IPS-11a (cell line): ENCODE results near the gene FAM174C.
"Not testable (repeated sequence)": the region's sequence is repeated elsewhere in the genome, so short reads cannot be mapped to it uniquely, and the experiment has no call there.

ENCODE experiments used
- H3K4me3 ChIP-seq: one replicate; pipeline ENCODE4 v1.5.1; 2013; ENCODE audit warnings: low read depth, low read length, control low read depth

The FAM174C gene

GRCh38 chr19:1316466-1316865, 41.1 kb downstream of the FAM174C start:
- H3K4me3 ChIP-seq, result no peak overlapping the region

- no peak overlapping the region for H3K4me3 ChIP-seq
These were observed 42.1 kb downstream of the FAM174C start for GRCh38 chr19:1317274-1318003.

- H3K4me3 ChIP-seq, result no peak overlapping the region
These were observed 43.5 kb downstream of the FAM174C start for GRCh38 chr19:1318678-1319471.

- H3K4me3 ChIP-seq, result not testable (repeated sequence)
These were observed 44.9 kb downstream of the FAM174C start for GRCh38 chr19:1320282-1320650.

- no peak overlapping the region for H3K4me3 ChIP-seq
These were observed 46.2 kb downstream of the FAM174C start for GRCh38 chr19:1321539-1321938.

- H3K4me3 ChIP-seq, result no peak overlapping the region
These were observed 47.1 kb downstream of the FAM174C start for GRCh38 chr19:1322198-1322981.

GRCh38 chr19:1324249-1324805, 49.0 kb downstream of the FAM174C start:
- no peak overlapping the region for H3K4me3 ChIP-seq

- H3K4me3 ChIP-seq, result peak overlapping the region; percentile 31
These were observed 49.7 kb downstream of the FAM174C start for GRCh38 chr19:1324806-1325567.

- no peak overlapping the region for H3K4me3 ChIP-seq
These were observed 50.4 kb downstream of the FAM174C start for GRCh38 chr19:1325568-1326294.

- H3K4me3 ChIP-seq, result no peak overlapping the region
These were observed 51.8 kb downstream of the FAM174C start for GRCh38 chr19:1327125-1327524.
